OCI-LY3 (cell line): ENCODE measurements around the gene CPLANE1.

Experiments
- H2AFZ ChIP-seq: fragments of 200-600, 300-600 bp; shearing (Covaris generic); 2 replicates; pipeline ENCODE4 v1.6.0; 2014; ENCODE audit warnings: antibody characterized with exemption, low read depth, low read length
- H3K27ac ChIP-seq: fragments of 200-600, 300-600 bp; sonication (generic); 2 replicates; pipeline ENCODE4 v1.5.1; 2014; ENCODE audit warnings: mild to moderate bottlenecking, low read length, moderate library complexity, mixed read lengths
- H3K27me3 ChIP-seq: fragments of 200-600, 300-600 bp; sonication (generic); 2 replicates; pipeline ENCODE4 v1.6.1; 2014; ENCODE audit warnings: low read depth, low read length, mixed read lengths
- H3K36me3 ChIP-seq: fragments of 200-600, 300-600 bp; sonication (generic); replicated peaks from 2 replicates; pipeline ENCODE3; 2014; ENCODE audit warnings: low read depth, low read length, mixed read lengths
- H3K4me1 ChIP-seq: fragments of 300-600, 200-600 bp; sonication (generic); 2 replicates; pipeline ENCODE4 v1.6.1; 2014; ENCODE audit warnings: low read length, mixed read lengths
- H3K4me2 ChIP-seq: fragments of 200-600, 300-600 bp; sonication (generic); 2 replicates; pipeline ENCODE4 v1.6.1; 2014; ENCODE audit warnings: low read length, mixed read lengths
- H3K4me3 ChIP-seq: fragments of 300-600, 200-600 bp; sonication (generic); 2 replicates; pipeline ENCODE4 v1.5.1; 2014; ENCODE audit warnings: antibody characterized with exemption, mild to moderate bottlenecking, low read length, moderate library complexity
- H3K79me2 ChIP-seq: fragments of 300-600, 200-600 bp; shearing (Covaris generic); 2 replicates; pipeline ENCODE4 v1.6.1; 2014; ENCODE audit warnings: mild to moderate bottlenecking, low read length, mixed read lengths
- H3K9ac ChIP-seq: fragments of 300-600, 200-600 bp; shearing (Covaris generic); 2 replicates; pipeline ENCODE4 v1.6.0; 2014; ENCODE audit warnings: mild to moderate bottlenecking, low read length, moderate library complexity
- H3K9me3 ChIP-seq: fragments of 200-600, 300-600 bp; shearing (Covaris generic); 2 replicates; pipeline ENCODE4 v1.6.1; 2014; ENCODE audit warnings: low read length, mixed read lengths; ENCODE audit not compliant: insufficient read depth
- H4K20me1 ChIP-seq: fragments of 200-600, 300-600 bp; sonication (generic); 2 replicates; pipeline ENCODE4 v1.6.1; 2016; ENCODE audit warnings: low read length, mixed read lengths; ENCODE audit not compliant: insufficient read depth
- CTCF ChIP-seq: fragments of 200-600, 300-600 bp; sonication (generic); IDR thresholded peaks from 2 replicates; pipeline ENCODE4 v1.5.1; 2014; ENCODE audit warnings: antibody characterized with exemption, low read length, low read depth
- EZH2phosphoT487 ChIP-seq: fragments of 200-600 bp; shearing (Covaris generic); IDR thresholded peaks from 2 replicates; pipeline ENCODE4 v1.6.1; 2018; ENCODE audit warnings: antibody characterized with exemption, mixed run types, low read depth

Gene CPLANE1

GRCh38 chr5:37172957-37173356 is 76.2 kb downstream of the CPLANE1 start:
- Histone ChIP-seq H3K9me3 (no peaks in the 10 kb centered on the region), H3K79me2 (no peaks in the 10 kb centered on the region), H3K36me3 (peaks cover 3% of the 10 kb centered on the region), H3K4me2 (no peak overlapping the region), H3K4me3 (no peak overlapping the region), H3K27me3 (no peaks in the 10 kb centered on the region), H3K27ac (no peak overlapping the region), H2AFZ (no peak overlapping the region), H3K9ac (no peak overlapping the region), H4K20me1 (no peaks in the 10 kb centered on the region), H3K4me1 (no peaks in the 10 kb centered on the region)
- TF ChIP-seq EZH2phosphoT487 (no peak), CTCF (no peak)

- Histone ChIP-seq H3K9ac (no peak overlapping the region), H3K27ac (no peak overlapping the region), H3K79me2 (no peaks in the 10 kb centered on the region), H3K4me3 (no peak overlapping the region), H3K4me2 (no peak overlapping the region), H3K4me1 (no peaks in the 10 kb centered on the region), H3K27me3 (no peaks in the 10 kb centered on the region), H4K20me1 (no peaks in the 10 kb centered on the region), H2AFZ (no peak overlapping the region), H3K36me3 (peaks cover 3% of the 10 kb centered on the region), H3K9me3 (no peaks in the 10 kb centered on the region)
- TF ChIP-seq CTCF (no peak), EZH2phosphoT487 (no peak)
Measured at GRCh38 chr5:37170856-37171255, 78.3 kb downstream of the CPLANE1 start.

- H4K20me1 ChIP-seq: no peaks in the 10 kb centered on the region
- no peaks in the 10 kb centered on the region for H3K36me3 ChIP-seq
- H3K27ac ChIP-seq: no peak overlapping the region
- no peaks in the 10 kb centered on the region for H3K79me2 ChIP-seq
- TF ChIP-seq CTCF: no peak
- TF ChIP-seq EZH2phosphoT487: no peak
- H3K4me1 ChIP-seq: no peaks in the 10 kb centered on the region
- H3K9ac ChIP-seq: no peak overlapping the region
- H3K4me2 ChIP-seq: no peak overlapping the region
- H3K9me3 ChIP-seq: no peaks in the 10 kb centered on the region
- no peaks in the 10 kb centered on the region for H3K27me3 ChIP-seq
- H3K4me3 ChIP-seq: no peak overlapping the region
- no peak overlapping the region for H2AFZ ChIP-seq
Measured at GRCh38 chr5:37166197-37166596, 83.0 kb downstream of the CPLANE1 start.

GRCh38 chr5:37165761-37166160 is 83.4 kb downstream of the CPLANE1 start:
- no peak for TF ChIP-seq EZH2phosphoT487
- Histone ChIP-seq H4K20me1 (no peaks in the 10 kb centered on the region), H3K36me3 (no peaks in the 10 kb centered on the region), H2AFZ (no peak overlapping the region), H3K79me2 (no peaks in the 10 kb centered on the region), H3K27ac (no peak overlapping the region), H3K9ac (no peak overlapping the region), H3K4me2 (no peak overlapping the region), H3K27me3 (no peaks in the 10 kb centered on the region), H3K4me3 (no peak overlapping the region), H3K9me3 (no peaks in the 10 kb centered on the region), H3K4me1 (no peaks in the 10 kb centered on the region)

- Histone ChIP-seq H3K79me2 (no peaks in the 10 kb centered on the region), H3K4me3 (no peak overlapping the region), H2AFZ (no peak overlapping the region), H3K27me3 (no peaks in the 10 kb centered on the region), H3K4me1 (no peaks in the 10 kb centered on the region), H3K4me2 (no peak overlapping the region), H3K9ac (no peak overlapping the region), H3K36me3 (no peaks in the 10 kb centered on the region), H4K20me1 (no peaks in the 10 kb centered on the region), H3K27ac (no peak overlapping the region), H3K9me3 (no peaks in the 10 kb centered on the region)
- no peak for TF ChIP-seq EZH2phosphoT487
Measured at GRCh38 chr5:37153661-37154060, 95.5 kb downstream of the CPLANE1 start.
